SK-N-MC (cell line): ENCODE measurements around the gene CTH.
"Not testable (repeated sequence)": the region's sequence is repeated elsewhere in the genome, so short reads cannot be mapped to it uniquely, and the experiment has no call there.

Source experiments
- EZH2 ChIP-seq: fragments of 200-600 bp; sonication (generic); IDR thresholded peaks from one replicate; pipeline ENCODE4 v1.6.1; 2017; ENCODE audit warnings: antibody characterized with exemption
- POLR2AphosphoS5 ChIP-seq: IDR thresholded peaks from 2 replicates; pipeline ENCODE4 v1.6.1; 2012; ENCODE audit warnings: mild to moderate bottlenecking, low read depth, low read length, borderline replicate concordance

DNA sequence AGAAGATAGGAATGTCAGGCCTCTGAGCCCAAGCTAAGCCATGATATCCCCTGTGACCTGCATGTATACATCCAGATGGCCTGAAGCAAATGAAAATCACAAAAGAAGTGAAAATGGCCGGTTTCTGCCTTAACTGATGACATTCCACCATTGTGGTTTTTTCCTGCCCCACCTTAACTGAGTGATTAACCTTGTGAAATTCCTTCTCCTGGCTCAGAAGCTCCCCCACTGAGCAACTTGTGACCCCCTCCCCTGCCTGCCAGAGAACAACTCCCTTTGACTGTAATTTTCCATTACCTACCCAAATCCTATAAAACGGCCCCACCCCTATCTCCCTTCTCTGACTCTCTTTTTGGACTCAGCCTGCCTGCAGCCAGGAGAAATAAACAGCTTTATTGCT, 37.5 kb upstream of the CTH start:
- TF ChIP-seq EZH2, POLR2AphosphoS5: not testable (repeated sequence)
